Tibial nerve (tissue), 4 donors: ENCODE data around the gene RNASE7.

ENCODE experiments used
- EP300 ChIP-seq, 2 donors: sonication (generic); formaldehyde crosslinking; IDR thresholded peaks; one replicate each; pipeline ENCODE4 v1.6.1; 2017; ENCODE audit warnings: antibody characterized with exemption in 2 of 2, mild to moderate bottlenecking in 1 of 2
- POLR2A ChIP-seq, 2 donors: fragments of 450-650 bp; IDR thresholded peaks; one replicate each; pipeline ENCODE4 v1.6.1; 2017; ENCODE audit warnings: antibody characterized with exemption in 2 of 2, mild to moderate bottlenecking in 2 of 2, moderate library complexity in 2 of 2
- TF ChIP-seq, protein P1 (sequence below), 5 experiments: fragments of 200-600 bp in 3 of 5; fragments of 450-650 bp in 2 of 5; sonication (generic) in 3 of 5; IDR thresholded peaks; one replicate each; pipeline ENCODE4 v1.5.1; 2016 to 2019; ENCODE audit warnings: antibody characterized with exemption in 5 of 5, mild to moderate bottlenecking in 3 of 5, moderate library complexity in 2 of 5

DNA sequence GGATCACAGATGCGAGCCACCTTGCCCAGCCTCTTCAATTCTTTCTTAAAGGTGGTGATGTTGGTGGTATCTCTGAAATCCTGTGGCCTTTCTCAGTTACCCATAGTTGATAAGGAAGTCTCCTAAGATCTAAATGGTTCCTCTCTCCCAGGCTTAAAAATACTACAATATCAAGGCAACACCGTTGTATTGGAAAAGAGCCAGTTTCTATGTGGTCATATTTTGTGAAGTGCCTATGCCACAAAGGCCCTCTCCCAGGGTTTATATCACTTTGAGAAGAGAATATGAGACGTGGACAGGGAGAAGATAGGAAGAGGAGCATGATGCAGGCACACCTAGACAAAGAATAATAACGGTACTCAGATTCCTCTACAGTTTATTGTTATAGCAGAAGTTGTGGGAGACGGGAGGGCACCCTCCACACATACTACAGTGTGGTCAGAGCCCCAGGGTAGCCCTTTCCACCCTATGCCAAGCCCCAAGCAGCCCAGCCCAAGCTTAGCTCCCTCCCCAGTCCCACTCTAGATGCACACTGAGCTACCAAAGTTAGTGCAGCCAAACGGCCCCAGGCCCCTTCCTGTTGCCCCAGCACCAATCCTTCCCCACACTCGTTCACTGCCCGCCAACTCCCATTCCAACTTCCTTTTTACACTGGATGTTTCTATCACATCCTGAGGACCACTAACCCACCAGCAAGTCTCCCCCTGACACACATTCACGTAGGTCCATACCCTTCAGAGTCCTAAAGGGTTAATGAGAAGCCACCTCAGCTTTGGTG is 25.6 kb upstream of the RNASE7 start:
- TF ChIP-seq, protein P1, sequence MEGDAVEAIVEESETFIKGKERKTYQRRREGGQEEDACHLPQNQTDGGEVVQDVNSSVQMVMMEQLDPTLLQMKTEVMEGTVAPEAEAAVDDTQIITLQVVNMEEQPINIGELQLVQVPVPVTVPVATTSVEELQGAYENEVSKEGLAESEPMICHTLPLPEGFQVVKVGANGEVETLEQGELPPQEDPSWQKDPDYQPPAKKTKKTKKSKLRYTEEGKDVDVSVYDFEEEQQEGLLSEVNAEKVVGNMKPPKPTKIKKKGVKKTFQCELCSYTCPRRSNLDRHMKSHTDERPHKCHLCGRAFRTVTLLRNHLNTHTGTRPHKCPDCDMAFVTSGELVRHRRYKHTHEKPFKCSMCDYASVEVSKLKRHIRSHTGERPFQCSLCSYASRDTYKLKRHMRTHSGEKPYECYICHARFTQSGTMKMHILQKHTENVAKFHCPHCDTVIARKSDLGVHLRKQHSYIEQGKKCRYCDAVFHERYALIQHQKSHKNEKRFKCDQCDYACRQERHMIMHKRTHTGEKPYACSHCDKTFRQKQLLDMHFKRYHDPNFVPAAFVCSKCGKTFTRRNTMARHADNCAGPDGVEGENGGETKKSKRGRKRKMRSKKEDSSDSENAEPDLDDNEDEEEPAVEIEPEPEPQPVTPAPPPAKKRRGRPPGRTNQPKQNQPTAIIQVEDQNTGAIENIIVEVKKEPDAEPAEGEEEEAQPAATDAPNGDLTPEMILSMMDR (IDR thresholded peaks at IDR 0.05) = no peak
- TF ChIP-seq POLR2A (IDR thresholded peaks at IDR 0.05) (no peak), EP300 (IDR thresholded peaks at IDR 0.05) (no peak)
